Gastrocnemius medialis (tissue), 4 donors: ENCODE data around the gene SDF2.

Source experiments
- CTCF ChIP-seq, 5 experiments: fragments of 450-650 bp in 3 of 5; fragments of 200-600 bp in 2 of 5; sonication (generic) in 2 of 5; IDR thresholded peaks in 4 of 5; conservative IDR thresholded peaks in 1 of 5; 1 replicate in 4 of 5; 2 replicates in 1 of 5; pipeline ENCODE4 v1.5.1; 2016 to 2019; ENCODE audit warnings: antibody characterized with exemption in 5 of 5, mild to moderate bottlenecking in 3 of 5, moderate library complexity in 3 of 5
- POLR2A ChIP-seq, 2 donors: fragments of 450-650 bp; IDR thresholded peaks; one replicate each; pipeline ENCODE4 v1.6.1; 2017; ENCODE audit warnings: antibody characterized with exemption in 2 of 2, mild to moderate bottlenecking in 2 of 2, moderate library complexity in 2 of 2

GRCh38 chr17:28643983-28644786 lies 17.5 kb downstream of the SDF2 start:
- peak in 1 of 2 donors; percentile 6 for TF ChIP-seq POLR2A (IDR thresholded peaks at IDR 0.05)
- TF ChIP-seq CTCF (IDR thresholded peaks at IDR 0.05 in 4 of 5, conservative IDR thresholded peaks at IDR 0.05 in 1 of 5), result peak in 4 of 5 experiments; percentile 39 to 65 (median 54)
